HG03571 (cell line): ENCODE measurements around the gene H2AZ1.

ENCODE experiments used
- ATAC-seq: cut with Tn5 transposase; IDR thresholded peaks from one replicate; pipeline ENCODE4 v1.9.1; 2021; ENCODE audit not compliant: unreplicated experiment

H2AZ1 gene

GRCh38 chr4:99946356-99947189 is 3.5 kb downstream of the H2AZ1 start, which contains the start of gene DNAJB14:
Gene DNAJB14, minus strand, starts transcription at chr4:99946618. Its CDS starts 47 bp downstream, at chr4:99946571.
- peak; percentile 39 for ATAC-seq

- ATAC-seq, result peak; percentile 0
Observed at GRCh38 chr4:99945718-99946355, 4.2 kb downstream of the H2AZ1 start.

- no peak for ATAC-seq
Observed at GRCh38 chr4:99943904-99944437, 6.1 kb downstream of the H2AZ1 start.

GRCh38 chr4:99938243-99938753 is 11.8 kb downstream of the H2AZ1 start:
- no peak for ATAC-seq

- ATAC-seq, result no peak
Observed at GRCh38 chr4:99934891-99935290, 15.2 kb downstream of the H2AZ1 start.

- no peak for ATAC-seq
Observed at GRCh38 chr4:99927566-99927965, 22.5 kb downstream of the H2AZ1 start.

GRCh38 chr4:99921174-99921573 is 28.9 kb downstream of the H2AZ1 start:
- ATAC-seq, result no peak

- no peak for ATAC-seq
Observed at GRCh38 chr4:99918656-99919055, 31.4 kb downstream of the H2AZ1 start.

- no peak for ATAC-seq
Observed at GRCh38 chr4:99917575-99917974, 32.5 kb downstream of the H2AZ1 start.

- no peak for ATAC-seq
Observed at GRCh38 chr4:99915449-99915848, 34.6 kb downstream of the H2AZ1 start.
